ENCODE data around the gene DCAF5.
A peak's percentile ranks its signal among the peaks of the same experiment; 100 is the strongest.

DCAF5 gene

DNA sequence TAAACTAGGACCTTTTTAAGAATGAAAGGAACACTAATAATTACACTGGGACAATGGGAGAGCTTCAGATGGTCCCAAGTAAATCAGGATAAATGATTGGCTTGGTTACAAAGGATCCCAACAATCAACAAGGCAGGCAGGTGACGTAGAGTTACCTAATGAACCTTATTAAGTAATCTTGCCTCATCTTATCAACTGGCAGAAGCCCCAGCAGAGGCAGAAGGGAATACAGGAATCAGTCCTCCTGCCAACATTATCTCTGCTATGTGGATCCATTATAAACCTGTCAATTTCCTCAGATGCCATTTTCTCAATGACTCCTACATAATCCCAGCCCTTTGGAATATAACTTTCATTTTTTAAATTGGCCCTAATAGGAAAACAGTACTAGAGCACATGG, 11.4 kb downstream of the DCAF5 start:
- DNase-seq (ENCODE audit: low read depth), result no peak

DNA sequence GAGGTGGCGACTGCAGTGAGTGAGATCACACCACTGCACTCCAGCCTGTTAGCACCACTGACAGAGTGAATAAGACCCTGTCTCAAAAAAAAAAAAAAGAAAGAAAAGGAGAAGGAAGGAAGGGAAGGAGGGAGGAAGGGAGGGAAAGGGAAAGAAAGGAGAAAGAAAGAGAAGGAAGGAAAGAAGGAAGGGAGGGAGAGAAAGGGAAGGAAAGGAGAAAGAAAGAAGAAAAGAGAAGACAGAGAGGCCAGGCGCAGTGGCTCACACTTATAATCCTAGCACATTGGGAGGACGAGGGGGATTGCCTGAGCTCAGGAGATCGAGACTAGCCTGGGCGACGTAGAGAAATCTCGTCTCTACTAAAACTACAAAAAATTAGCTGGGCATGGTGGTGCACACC, 13.2 kb downstream of the DCAF5 start:
- no peak for DNase-seq (ENCODE audit: low read depth)

DNA sequence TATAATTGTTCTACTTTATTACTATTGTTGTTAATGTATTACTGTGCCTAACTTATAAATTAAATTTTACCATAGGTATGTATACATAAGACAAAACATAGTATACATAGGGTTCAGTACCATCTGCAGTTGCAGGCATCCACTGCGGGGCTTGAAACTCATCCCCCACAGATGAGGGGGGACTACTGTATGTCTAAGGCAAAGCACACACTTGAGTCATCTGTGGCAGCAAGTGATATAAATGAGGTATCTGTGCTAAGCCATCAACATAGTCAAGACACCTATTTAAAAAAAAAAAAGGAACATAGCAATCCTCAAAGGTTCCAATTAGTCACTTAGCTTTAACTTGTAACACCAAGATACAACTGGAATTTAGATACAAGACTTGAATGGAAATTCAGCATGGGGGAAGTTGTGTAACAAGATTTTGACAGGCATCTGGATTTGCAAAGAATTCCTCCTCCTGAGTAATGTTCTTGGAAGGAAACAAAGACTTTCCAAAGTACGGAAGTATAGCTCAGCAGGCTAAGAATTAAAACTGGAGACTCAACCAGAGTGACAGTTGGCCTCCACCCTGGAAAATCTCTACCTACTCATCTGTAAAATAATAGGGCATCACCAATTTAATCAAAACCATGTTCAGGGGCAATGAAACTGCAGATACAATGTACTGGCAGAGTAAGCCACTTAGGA, 14.9 kb downstream of the DCAF5 start:
- no peak for DNase-seq (ENCODE audit: low read depth)

- no peak for DNase-seq (ENCODE audit: low read depth)
These were observed 15.5 kb downstream of the DCAF5 start for GRCh38 chr14:69137416-69137815.

DNA sequence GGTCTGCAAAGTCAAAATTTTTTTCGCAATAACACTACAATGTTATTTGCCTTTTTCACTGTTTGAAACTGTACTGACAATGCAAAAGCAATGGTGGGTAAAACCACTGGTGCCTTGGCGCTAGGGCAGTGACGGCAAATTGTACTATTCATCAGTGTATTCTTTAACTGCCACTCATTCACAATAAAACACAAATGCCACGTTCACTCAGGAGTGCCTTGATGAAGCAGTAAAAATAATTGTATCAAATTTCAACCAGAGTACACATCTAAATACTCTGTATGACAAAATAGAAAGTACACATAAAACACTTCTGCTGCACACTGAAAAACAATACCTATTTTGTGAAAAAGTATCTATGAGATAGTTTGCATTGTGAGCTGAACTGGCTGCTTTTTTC, 17.8 kb downstream of the DCAF5 start:
- DNase-seq (ENCODE audit: low read depth), result no peak

DNA sequence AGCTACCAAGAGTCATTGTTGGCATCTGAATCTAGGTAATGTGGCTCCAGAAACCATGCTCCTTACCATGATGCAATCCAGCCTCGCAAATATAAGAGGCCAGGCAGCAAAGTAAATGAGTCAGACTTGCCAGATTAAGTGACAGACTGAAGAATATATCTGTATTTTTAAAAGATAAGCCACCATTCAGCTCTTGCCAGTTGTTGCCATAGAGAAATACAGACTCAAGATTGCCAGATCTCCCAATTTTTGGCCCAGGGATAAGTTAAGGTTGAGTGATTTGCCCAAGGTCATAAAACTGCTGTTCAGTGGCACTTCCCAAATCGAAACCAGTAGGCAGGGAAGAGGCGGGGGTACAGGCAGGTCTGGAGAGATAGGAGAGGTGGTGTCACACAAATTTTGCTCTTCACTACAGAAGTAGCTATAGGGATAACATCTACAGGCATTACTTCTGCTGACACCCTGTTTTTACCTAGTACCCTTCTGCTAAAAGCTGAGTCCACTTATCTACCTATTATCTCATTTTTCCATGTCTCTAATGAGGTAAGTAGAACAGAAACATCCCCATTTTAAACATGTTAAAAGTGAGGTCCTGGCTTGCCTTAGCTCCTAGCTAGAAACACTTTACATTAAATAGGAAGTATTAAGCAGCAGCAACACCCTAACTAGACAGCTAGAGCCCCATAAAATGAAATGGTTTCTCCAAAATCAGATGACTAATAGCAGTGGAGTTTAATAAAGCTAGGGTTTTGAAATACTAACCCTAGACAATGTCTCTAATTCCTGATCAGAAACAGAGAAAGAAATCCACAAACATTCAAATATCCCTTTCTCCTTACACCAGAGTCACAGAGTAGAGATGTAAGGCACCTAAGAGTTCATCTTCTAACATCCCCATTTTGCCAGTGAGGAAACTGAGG, 19.5 kb downstream of the DCAF5 start:
- DNase-seq (ENCODE audit: low read depth), result no peak

- DNase-seq (ENCODE audit: low read depth), result no peak
These were observed 20.3 kb downstream of the DCAF5 start for GRCh38 chr14:69132513-69133181.

DNA sequence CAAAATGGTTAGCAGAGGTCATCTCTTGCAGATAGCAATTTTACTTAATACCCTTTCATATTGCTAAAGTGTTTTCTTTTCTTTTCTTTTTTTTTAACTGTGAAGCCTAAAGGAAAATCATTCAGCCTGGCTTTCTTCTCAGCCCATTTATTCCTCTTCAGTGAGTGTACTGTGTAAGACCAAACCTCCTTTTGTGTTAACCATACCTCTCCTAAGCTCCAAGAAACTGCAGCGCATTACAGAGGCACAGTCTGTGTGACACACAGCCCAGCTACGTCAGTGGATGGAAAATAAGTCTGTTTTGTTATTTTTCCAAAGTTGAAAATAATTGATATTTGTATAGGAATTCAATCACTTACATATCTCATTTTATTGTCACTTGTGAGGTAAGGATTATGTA, 21.7 kb downstream of the DCAF5 start:
- DNase-seq (ENCODE audit: low read depth), result no peak

- DNase-seq (ENCODE audit: low read depth), result peak; percentile 59
These were observed 23.5 kb downstream of the DCAF5 start for GRCh38 chr14:69129264-69129880.

DNA sequence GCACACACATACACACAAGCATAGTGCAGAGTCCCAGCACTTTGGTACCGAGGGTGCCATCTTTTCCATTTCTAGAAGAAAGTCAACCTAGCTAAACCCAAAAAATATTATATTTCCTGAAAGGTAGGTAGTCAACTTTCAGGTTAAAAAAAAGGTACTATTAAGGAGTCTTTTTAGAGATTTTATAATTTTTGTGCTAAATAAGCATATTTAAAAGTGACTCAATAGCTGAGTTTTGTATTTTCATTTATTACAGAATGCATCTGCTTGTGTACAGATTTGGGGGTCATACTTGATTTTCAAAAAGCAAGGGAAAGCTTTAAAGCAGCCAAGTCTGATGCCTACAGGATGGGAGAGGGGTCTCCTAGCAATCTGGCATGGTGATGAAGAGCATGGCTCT, 34.6 kb downstream of the DCAF5 start:
- no peak for DNase-seq (ENCODE audit: low read depth)

DNA sequence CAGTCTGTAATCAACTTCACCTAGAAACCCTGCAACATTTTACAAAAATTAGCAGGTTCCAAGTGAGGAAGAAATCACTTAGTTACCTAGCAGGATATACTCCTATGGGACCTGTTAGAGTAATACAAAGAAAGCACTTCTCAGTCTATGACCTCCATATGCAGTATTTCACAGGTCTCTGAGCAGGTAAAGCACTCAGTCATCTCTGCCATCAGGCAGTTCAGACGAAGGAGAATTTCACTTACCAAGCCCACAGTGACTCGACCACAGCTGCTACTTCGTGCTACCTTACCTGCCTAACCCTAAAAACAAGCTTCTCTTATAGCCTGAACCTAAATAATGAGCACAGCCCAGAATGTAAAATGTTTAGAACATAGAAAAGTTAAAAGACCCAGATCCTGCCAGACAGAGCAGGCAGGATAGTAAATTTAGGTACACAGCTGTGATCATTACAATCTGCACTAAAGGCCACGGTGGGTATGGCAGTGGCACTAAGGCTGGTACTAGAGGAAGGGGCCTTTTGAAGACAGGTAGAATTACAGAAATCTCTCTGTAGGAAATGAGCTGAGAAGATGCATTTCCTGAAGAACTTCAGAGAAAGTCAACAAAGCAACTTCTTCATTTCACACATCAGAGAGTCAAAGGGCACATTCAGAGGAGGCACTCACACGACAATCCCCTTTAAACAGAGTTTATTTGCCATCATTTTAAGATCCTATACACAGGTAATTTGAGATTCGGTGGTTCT, 35.7 kb downstream of the DCAF5 start:
- no peak for DNase-seq (ENCODE audit: low read depth)

GRCh38 chr14:69115407-69116185, 37.3 kb downstream of the DCAF5 start:
- DNase-seq (ENCODE audit: low read depth), result no peak

DNA sequence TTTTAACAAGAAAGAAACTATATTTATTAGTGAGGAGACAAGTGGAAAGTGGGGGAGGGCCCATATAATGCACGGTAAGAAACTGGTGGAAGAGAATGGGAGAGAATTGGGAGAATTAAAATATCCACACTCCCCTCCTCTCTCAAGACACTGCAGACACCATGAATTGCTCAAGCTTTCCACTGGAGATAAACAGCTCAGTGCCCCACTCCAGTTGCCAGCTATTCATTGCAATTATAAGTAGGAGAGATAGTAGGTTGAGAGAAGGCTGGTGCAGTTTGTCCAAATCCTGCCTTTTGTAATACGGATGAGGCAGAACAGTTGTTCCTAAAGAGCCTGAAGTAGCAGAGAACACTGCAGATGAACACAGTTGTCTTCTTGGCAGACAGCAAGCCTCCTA, 38.2 kb downstream of the DCAF5 start:
- DNase-seq (ENCODE audit: low read depth), result no peak

GRCh38 chr14:69108358-69108757, 44.6 kb downstream of the DCAF5 start:
- DNase-seq (ENCODE audit: low read depth), result no peak

DNA sequence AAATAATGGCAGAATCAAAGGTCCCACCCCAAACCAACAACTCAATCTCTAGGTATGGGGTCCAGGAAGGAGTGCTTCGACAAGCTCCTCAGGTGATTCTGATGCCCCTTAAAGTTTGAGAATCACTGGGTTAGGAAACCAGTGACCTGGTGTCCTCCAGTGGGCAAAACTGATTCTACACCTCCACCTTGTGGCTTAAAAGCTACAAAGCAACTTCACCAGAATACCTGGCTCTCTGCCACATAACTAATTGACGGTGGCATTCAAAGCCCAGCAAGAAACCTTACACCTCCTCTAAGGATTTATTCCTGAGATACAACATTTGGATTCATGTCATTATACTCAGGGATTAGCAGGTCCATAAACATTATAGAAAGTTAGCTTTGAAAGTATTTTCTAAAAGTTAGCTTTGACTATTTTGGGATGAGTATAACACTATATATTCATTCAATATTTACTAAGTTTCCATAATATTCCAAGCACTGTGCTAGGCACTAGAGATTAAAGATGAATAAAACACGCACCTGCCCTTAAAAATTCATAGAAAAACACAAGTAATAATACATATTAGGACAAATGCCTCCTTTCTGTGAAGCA, 45.4 kb downstream of the DCAF5 start:
- no peak for DNase-seq (ENCODE audit: low read depth)

DNA sequence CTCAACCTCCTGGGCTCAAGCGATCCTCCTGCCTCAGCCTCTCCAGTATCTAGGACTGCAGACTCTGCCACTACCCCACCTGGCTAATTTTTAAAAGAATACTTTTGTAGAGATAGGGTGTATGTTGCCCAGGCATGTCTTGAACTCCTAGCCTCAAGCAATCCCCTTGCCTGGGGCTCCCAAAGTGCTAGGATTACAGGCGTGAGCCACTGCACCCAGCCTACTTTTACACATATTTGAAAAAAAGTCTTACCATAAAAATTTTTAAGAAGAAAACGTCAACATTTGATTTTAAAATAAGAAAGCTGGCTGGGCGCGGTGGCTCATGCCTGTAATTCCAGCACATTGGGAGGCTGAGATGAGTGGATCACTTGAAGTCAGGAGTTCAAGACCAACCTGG, 46.5 kb downstream of the DCAF5 start:
- no peak for DNase-seq (ENCODE audit: low read depth)

DNA sequence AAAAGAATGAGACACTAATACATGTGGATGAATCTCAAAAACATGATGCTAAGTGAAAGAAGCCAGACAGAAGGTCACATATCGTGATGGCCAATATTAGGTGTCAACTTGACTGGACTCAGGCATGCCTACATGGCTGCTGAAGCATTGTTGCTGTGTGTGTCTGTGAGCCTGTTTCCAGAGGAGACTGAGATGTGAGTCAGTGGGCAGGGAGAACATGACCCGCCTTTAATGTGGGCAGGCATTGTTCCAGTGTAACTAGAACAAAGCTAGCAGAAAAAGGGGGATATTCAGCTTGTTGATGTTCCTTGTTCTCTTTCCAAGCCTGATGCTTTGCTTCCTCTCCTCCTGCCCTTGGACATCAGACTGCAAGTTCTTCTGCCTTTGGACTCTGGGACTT, 47.6 kb downstream of the DCAF5 start:
- no peak for DNase-seq (ENCODE audit: low read depth)

GRCh38 chr14:69101331-69101826, 51.5 kb downstream of the DCAF5 start:
- no peak for DNase-seq (ENCODE audit: low read depth)

DNA sequence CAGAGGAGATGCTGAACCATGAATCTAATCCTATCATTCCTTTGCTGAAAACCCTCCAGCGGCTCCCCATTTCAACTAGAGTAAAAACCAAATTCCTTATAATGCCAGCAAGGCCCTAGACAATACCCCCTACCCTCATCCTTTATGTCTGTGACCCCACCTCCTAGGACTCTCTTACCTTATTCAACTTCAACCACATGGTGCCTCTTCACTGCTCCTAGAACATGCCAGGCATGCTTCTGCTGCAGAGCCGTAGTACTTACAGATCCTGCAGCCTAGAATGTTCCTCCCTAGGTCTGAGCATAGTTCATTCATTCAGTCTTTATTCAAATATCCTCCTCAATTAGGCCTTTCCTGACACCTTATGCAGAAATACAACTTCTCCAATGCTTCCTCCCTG, 54.9 kb downstream of the DCAF5 start:
- no peak for DNase-seq (ENCODE audit: low read depth)

- no peak for DNase-seq (ENCODE audit: low read depth)
These were observed 56.0 kb downstream of the DCAF5 start for GRCh38 chr14:69096781-69097475.

All from stimulated activated CD8-positive, alpha-beta memory T cell treated with anti-CD3 and anti-CD28 coated beads, Interleukin-15, amount 100 ng/mL, for 1 hour (primary cell).